Astrocyte (in vitro differentiated cells and primary cell): ENCODE measurements around the gene PKM.

Source experiments
- CTCF ChIP-seq: IDR thresholded peaks from 2 replicates; pipeline ENCODE4 v1.5.1; 2011; ENCODE audit warnings: low read depth, mild to moderate bottlenecking, inconsistent platforms, low read length, moderate library complexity; ENCODE audit not compliant: insufficient read depth
- EZH2 ChIP-seq: IDR thresholded peaks from 2 replicates; pipeline ENCODE4 v1.6.1; 2012; ENCODE audit warnings: mild to moderate bottlenecking, low read length, inconsistent platforms; ENCODE audit not compliant: insufficient read depth

DNA sequence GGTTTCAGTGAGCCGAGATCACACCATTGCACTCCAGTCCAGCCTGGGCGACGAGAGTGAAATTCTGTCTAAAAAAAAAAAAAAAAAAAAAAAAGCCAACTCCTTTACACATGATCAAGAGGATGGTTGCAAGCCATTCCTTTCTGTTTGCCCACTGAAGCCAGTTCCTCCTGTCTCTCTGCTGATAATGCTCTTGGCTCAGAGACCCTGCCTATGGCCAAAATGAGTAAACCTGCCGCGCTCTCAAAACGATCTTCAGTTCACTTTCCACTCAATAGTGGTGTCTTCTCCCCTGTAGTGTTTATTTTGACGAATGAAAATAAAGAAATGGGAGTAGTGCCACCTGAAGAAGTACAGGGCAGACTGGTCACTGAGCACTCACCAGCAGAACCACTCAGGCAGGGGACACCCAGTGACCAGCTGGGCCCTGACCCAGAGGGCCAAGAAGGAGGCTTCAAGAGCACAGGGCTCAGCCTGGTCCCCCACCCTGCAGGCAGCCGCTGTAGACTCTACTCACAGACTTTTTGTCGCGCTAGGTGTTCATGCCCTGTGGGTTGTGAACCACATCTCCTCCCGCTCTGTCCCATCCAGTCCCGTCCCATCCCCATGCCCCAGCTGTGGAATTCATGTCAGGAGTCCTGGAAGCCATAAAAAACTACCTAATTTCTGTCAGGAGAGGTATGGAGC is 57.0 kb downstream of the PKM start:
- TF ChIP-seq CTCF (no peak), EZH2 (no peak)
